ENCODE data around the gene USP16. TPM values are rescaled to one million over a fixed set of nuclear protein-coding genes. Genes with fewer than 3 reads are reported as not detected.

USP16 gene
- total RNA-seq, 1 donor from 2014 or later = 21.7 TPM

- no peak for ATAC-seq
Measured at GRCh38 chr21:29084372-29084771, 59.9 kb downstream of the USP16 start.

- ATAC-seq = no peak
Measured at GRCh38 chr21:29085106-29085752, 60.8 kb downstream of the USP16 start.

- no peak for ATAC-seq
Measured at GRCh38 chr21:29091033-29091432, 66.6 kb downstream of the USP16 start.

- ATAC-seq = no peak
Measured at GRCh38 chr21:29092102-29092959, 67.9 kb downstream of the USP16 start.

GRCh38 chr21:29096218-29097015 lies 71.9 kb downstream of the USP16 start:
- ATAC-seq = no peak

- no peak for ATAC-seq
Measured at GRCh38 chr21:29098156-29098555, 73.7 kb downstream of the USP16 start.

- no peak for ATAC-seq
Measured at GRCh38 chr21:29102791-29103257, 78.4 kb downstream of the USP16 start.

Other genes with a start within 250 kb of the USP16 start
- gene LTN1, start 31.8 kb upstream of the USP16 start, total RNA-seq = 14.9 TPM
- gene RWDD2B, start 5.3 kb upstream of the USP16 start, total RNA-seq = 14.4 TPM
- gene CCT8, start 49.0 kb downstream of the USP16 start, total RNA-seq = 105 TPM
- 3.1 TPM for gene MAP3K7CL, start 106.0 kb downstream of the USP16 start, total RNA-seq

All from esophagus mucosa (tissue), 1 donor.